ENCODE results near the gene CERS5.
"Not testable (repeated sequence)": the region's sequence is repeated elsewhere in the genome, so short reads cannot be mapped to it uniquely, and the experiment has no call there.

Gene CERS5

DNA sequence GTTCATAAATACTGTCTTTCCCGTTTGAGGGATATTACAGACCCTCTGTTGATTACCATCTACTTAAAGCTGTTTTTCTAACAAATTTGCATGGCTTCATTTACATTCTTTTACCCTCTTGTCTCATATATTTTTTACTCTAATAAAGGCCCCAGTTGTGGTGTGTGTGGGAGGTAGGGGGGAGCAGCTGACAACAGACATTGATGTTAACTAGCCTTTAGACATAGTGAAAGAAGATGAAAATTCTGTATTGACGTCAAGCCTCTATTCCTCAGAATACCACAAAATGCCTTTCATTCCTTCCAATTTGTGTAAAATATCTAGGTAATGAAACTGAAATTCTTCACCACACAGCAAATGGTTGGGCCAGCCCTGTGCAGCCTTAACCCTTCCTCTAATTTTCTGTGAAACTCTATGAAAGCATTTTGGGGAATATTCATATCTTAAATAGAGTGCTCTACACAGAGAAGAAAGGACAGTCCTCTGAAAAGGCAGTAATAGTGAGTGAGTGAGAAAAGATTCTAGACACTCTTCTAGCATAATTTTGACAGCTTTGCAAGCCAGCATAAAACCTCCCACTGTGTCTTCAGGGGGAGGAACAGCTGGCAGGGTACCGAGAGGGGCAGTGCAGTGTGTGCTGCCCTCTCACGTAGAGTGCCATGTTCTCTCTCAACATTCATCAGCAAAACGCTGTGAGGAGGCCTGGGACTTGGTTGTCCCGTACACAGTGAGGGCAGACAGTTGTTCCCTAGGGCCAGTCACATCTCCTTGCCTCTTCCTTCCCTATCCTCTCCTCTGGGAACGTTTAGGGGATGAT is 20.1 kb upstream of the CERS5 start:
- DNase-seq (ENCODE audit: low read depth in 2 of 2): peak; percentile 91

DNA sequence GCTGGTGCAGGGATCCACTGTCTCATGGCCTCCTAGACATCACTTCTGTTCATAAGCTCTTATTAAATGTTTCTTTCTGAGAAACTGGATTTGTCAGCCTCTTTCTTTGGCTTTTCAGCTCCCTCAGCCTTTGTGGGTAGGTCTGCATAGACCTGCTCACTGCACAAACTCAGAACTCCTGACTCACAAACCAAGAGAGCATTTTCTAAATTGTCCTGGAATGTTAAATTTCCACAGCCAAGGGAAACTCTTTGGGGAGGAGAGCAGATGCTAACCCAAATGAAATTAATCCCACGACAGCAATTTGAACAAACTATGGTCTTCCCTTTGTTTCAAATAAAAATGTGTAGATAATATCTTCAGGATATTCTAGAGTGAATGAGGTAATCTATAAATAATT is 19.5 kb upstream of the CERS5 start:
- DNase-seq (ENCODE audit: low read depth in 2 of 2): peak; percentile 62 to 70

DNA sequence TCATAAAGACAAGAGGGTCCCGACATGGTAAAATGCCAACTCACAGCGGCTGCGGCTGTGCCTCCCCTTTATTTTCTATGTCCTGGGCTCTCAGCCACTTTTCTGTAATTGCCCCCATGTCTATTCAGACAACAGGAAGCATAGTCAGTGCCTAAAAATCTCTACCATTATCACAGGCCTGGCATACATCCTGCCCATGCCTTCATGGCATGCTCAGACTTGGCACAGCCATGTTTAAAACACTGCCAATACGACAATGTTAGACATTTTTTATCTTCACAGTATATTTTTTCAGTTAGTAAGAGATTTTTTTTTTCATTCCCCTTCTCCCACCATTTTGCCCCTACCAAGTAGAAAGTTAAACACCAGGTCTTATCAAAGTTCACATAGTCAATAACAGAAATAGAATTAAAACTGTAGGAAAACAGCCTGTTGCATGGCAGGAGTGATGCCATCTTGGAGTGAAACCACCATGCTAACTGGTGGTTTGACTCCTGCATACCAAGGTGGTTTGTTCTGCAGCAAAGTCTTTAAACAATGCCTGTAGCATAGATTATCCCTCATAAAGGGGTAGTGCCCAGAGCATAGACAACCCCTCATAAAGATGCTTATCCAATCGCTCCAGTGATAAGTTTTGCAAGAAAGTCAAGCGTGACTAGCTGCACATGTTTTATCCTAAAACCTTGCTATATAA is 18.9 kb upstream of the CERS5 start:
- DNase-seq (ENCODE audit: low read depth in 2 of 2): no peak

- no peak for DNase-seq (ENCODE audit: low read depth in 2 of 2)
These were observed 18.2 kb upstream of the CERS5 start for GRCh38 chr12:50185301-50185895.

- DNase-seq (ENCODE audit: low read depth in 2 of 2): no peak
These were observed 17.1 kb upstream of the CERS5 start for GRCh38 chr12:50184261-50184660.

DNA sequence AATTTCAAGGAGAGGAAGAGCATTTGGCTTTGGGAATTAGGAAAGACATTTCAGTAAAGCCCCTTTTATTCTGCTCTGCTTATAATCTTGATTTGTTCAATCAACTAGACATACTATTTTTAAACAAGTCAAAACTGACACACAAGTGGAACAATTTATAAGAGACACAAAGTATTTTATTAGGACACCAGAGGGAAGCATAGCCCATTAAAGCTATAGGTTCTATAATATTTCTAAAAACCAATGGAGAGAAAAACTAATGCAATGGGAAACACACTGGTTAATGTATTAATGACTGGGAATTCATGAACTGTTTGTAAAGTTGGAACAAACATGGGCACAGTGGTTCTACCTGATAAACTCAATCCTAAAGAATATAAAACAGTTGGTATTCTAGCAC is 15.3 kb upstream of the CERS5 start:
- no peak for DNase-seq (ENCODE audit: low read depth in 2 of 2)

DNA sequence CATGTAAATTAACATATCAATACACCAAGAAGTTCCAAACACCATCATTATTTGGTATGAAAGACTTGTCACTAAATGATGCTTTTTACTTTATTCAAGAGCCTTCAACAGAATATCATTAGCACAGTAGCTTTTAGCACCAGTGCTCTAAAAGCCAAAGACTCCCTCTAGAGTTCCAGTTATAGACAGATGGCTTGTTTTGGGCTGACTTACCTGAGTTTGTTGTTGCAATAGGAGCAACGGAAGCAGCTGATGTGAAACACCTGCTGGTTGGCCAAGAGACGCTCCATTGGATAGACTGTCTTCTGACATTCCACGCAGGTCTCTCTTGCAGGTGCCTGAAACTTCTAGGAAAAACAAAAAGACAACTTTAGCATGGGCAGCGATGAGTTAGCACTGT is 14.5 kb upstream of the CERS5 start:
- no peak for DNase-seq (ENCODE audit: low read depth in 2 of 2)

GRCh38 chr12:50175716-50176026 is 8.5 kb upstream of the CERS5 start:
- DNase-seq (ENCODE audit: low read depth in 2 of 2): no peak

- peak; percentile 52 to 55 for DNase-seq (ENCODE audit: low read depth in 2 of 2)
These were observed 8.0 kb upstream of the CERS5 start for GRCh38 chr12:50174971-50175715.

DNA sequence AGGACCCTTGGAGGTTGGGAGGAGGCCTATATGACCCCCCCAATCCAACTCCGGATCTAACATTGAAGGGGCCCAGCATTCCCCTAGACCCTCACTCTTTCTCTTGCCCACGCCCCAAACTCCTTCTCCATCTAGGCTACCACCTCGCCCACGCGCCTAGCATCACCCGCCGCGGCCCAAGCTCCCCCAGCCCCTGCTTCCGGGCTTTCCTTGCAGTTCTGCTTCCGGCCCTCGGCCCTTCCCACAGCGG is 445 bp downstream of the CERS5 start:
- DNase-seq (ENCODE audit: low read depth in 2 of 2): no peak

- DNase-seq (ENCODE audit: low read depth in 2 of 2): no peak
These were observed 2.2 kb downstream of the CERS5 start for GRCh38 chr12:50164963-50165362.

- DNase-seq (ENCODE audit: low read depth in 2 of 2): no peak
These were observed 4.9 kb downstream of the CERS5 start for GRCh38 chr12:50162230-50162629.

GRCh38 chr12:50160643-50161042 is 6.5 kb downstream of the CERS5 start:
- DNase-seq (ENCODE audit: low read depth in 2 of 2): no peak

- no peak for DNase-seq (ENCODE audit: low read depth in 2 of 2)
These were observed 9.9 kb downstream of the CERS5 start for GRCh38 chr12:50157259-50157658.

DNA sequence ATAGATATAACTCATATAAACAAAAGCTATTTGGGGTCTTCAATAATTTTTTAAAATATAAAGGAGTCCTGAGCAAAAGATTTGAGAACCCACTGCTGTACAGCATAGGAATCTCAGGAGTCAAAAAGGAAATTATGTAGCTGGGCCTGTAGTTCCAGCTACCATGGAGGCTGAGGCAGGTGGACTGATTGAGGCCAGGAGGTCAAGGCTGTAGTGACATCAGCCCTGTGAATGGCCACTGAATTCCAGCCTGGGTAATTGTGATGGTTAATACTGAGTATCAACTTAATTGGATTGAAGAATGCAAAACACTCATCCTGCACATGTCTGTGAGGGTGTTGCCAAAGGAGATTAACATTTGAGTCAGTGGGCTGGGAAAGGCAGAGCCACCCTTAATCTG is 10.5 kb downstream of the CERS5 start:
- DNase-seq (ENCODE audit: low read depth in 2 of 2): no peak

GRCh38 chr12:50154947-50155346 is 12.2 kb downstream of the CERS5 start:
- DNase-seq (ENCODE audit: low read depth in 2 of 2): not testable (repeated sequence)

DNA sequence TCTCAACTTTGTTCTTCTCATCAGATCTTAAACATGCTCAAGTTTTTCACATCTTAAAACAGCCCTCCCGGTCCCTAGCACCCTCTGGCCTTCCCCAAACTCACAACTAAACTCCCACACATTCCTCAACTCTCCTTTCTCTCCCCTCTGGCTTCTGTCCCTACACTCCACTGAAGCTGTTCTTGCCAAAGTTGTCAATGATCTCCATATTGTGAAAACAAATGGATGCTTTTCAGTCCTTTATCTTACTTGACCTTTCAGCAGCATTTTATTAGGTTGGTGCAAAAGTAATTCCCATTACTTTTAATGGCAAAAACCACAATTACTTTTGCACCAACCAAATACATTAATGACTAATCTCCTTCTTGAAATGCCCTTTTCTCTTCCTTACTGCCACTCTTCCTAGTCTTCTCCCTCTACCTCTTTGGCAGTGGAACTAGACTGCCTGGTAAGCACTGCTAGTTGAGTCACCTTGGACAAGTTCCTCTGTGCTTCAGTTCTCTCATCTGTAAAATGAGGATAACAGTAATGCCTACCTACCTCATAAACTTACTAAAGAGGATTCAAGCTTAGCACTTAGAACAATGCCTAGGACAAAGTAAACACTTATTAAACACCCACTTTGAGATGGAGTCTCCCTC is 16.0 kb downstream of the CERS5 start:
- no peak for DNase-seq (ENCODE audit: low read depth in 2 of 2)

- DNase-seq (ENCODE audit: low read depth in 2 of 2): no peak
These were observed 17.9 kb downstream of the CERS5 start for GRCh38 chr12:50149311-50149710.

- not testable (repeated sequence) for DNase-seq (ENCODE audit: low read depth in 2 of 2)
These were observed 19.2 kb downstream of the CERS5 start for GRCh38 chr12:50148011-50148410.

- DNase-seq (ENCODE audit: low read depth in 2 of 2): no peak
These were observed 19.9 kb downstream of the CERS5 start for GRCh38 chr12:50147281-50147680.

DNA sequence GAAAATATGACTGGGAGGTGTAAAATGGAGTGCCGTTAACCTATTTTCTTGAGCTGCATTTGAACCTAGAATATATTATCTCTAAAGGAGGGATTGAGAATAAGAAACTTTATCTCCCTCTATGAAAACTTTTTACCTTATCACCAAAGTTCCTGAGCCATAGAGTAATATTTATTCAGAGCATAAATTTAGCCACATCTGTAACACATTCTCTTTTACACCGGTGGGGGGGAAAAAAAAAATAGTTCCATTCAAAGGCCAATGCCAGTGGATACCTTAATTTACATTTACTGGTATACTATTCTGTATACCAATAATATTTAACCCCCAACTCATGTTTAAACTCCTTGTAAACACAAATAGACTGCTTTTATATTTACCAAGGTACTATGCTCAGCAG is 21.7 kb downstream of the CERS5 start:
- DNase-seq (ENCODE audit: low read depth in 2 of 2): no peak

DNA sequence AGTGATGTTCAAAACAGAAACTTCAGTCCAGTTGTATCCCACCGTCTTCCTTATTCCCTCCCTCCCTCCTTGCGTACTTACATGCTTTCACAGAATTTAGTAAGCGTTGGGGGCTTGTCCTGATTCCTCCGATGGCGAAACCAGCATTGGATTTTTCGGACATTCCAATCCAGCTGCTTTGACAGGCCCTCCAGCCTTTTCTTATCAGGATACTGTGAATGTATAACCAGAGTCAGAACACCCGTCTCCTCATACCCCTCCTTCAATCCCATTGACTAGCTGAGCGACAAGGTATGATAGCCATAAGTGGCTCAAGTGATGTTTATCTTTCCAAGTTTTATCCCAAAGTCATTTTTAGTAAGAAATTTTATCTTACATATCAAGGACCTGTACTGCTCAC is 24.2 kb downstream of the CERS5 start:
- no peak for DNase-seq (ENCODE audit: low read depth in 2 of 2)
